Urinary bladder (tissue), 4 donors: ENCODE data around the gene FNIP2. TPM values are rescaled to one million over a fixed set of nuclear protein-coding genes. Genes with fewer than 3 reads are reported as not detected.
"Not testable (repeated sequence)": the region's sequence is repeated elsewhere in the genome, so short reads cannot be mapped to it uniquely, and the experiment has no call there.

Experiments used
- DNase-seq: peaks from one replicate; pipeline ENCODE4 v3.0.0-alpha.2; 2015; ENCODE audit errors: extremely low spot score
- H3K27ac ChIP-seq: one replicate; pipeline ENCODE4 v1.5.1; 2013; ENCODE audit warnings: low read depth, mild to moderate bottlenecking, moderate library complexity
- H3K36me3 ChIP-seq: one replicate; pipeline ENCODE4 v1.6.1; 2013; ENCODE audit warnings: mild to moderate bottlenecking, moderate library complexity; ENCODE audit not compliant: insufficient read depth
- H3K4me1 ChIP-seq: one replicate; pipeline ENCODE4 v1.6.1; 2013; ENCODE audit warnings: mild to moderate bottlenecking, moderate library complexity; ENCODE audit not compliant: insufficient read depth
- H3K4me3 ChIP-seq: one replicate; pipeline ENCODE4 v1.5.1; 2013; ENCODE audit warnings: low read depth, low read length
- WGBS: extraction: QIAGEN DNeasy Blood & Tissue Kit; methylation state at CpG from one replicate; pipeline ENCODE4 v1.1.7; 2013; 5-methylcytosine and 5-hydroxymethylcytosine counted together
- polyA plus RNA-seq: library from polyadenylated mRNA; stranded (reverse); fragments of 200-250 nt; gene quantifications from one replicate; pipeline ENCODE4 v1.2.3, GENCODE V29; 2013
- total RNA-seq: library from RNA; depleted of rRNA; stranded (reverse); fragments of >200 nt; gene quantifications from one replicate; pipeline ENCODE4 v1.2.3, GENCODE V29; 2014
- donor health status: healthy with polysubstance abuse.
- donor health status: healthy.

FNIP2 gene
- total and polyA plus RNA-seq, 2 donors: 15.6 to 54.0 TPM

- WGBS: 96% methylated on average over 8 of the region's 8 CpGs
- Histone ChIP-seq H3K27ac (no peak overlapping the region), H3K36me3 (no peaks in the 10 kb centered on the region), H3K4me3 (no peak overlapping the region), H3K4me1 (no peaks in the 10 kb centered on the region)
- DNase-seq: no peak
These were observed 21.0 kb downstream of the FNIP2 start for GRCh38 chr4:158789853-158790252.

GRCh38 chr4:158793021-158793420, 24.2 kb downstream of the FNIP2 start:
- 70% methylated on average over 1 of the region's 1 CpG for WGBS
- Histone ChIP-seq H3K4me1 (no peaks in the 10 kb centered on the region), H3K36me3 (no peaks in the 10 kb centered on the region), H3K4me3 (no peak overlapping the region), H3K27ac (no peak overlapping the region)
- no peak for DNase-seq

- not testable (repeated sequence) for DNase-seq, H3K36me3 ChIP-seq, H3K4me3 ChIP-seq, H3K4me1 ChIP-seq, H3K27ac ChIP-seq
- WGBS: 93% methylated on average over 1 of the region's 1 CpG
These were observed 24.6 kb downstream of the FNIP2 start for GRCh38 chr4:158793430-158793829.

- Histone ChIP-seq H3K27ac (no peak overlapping the region), H3K4me3 (no peak overlapping the region), H3K4me1 (peaks cover 3% of the 10 kb centered on the region), H3K36me3 (no peaks in the 10 kb centered on the region)
- DNase-seq: no peak
- 92% methylated on average over 7 of the region's 7 CpGs for WGBS
These were observed 27.7 kb downstream of the FNIP2 start for GRCh38 chr4:158796370-158797140.

- H3K4me3 ChIP-seq: no peak overlapping the region
- no peak for DNase-seq
- 95% methylated on average over 7 of the region's 7 CpGs for WGBS
- H3K36me3 ChIP-seq: no peaks in the 10 kb centered on the region
- no peak overlapping the region for H3K27ac ChIP-seq
- peaks cover 3% of the 10 kb centered on the region for H3K4me1 ChIP-seq
These were observed 29.2 kb downstream of the FNIP2 start for GRCh38 chr4:158798062-158798461.

GRCh38 chr4:158799013-158799770, 30.4 kb downstream of the FNIP2 start:
- Histone ChIP-seq H3K4me1 (peaks cover 3% of the 10 kb centered on the region), H3K4me3 (no peak overlapping the region), H3K36me3 (no peaks in the 10 kb centered on the region), H3K27ac (no peak overlapping the region)
- DNase-seq: no peak

GRCh38 chr4:158799856-158800255, 31.0 kb downstream of the FNIP2 start:
- DNase-seq: no peak
- 66% methylated on average over 7 of the region's 7 CpGs for WGBS
- H3K4me1 ChIP-seq: peaks cover 3% of the 10 kb centered on the region
- H3K36me3 ChIP-seq: no peaks in the 10 kb centered on the region
- H3K27ac ChIP-seq: no peak overlapping the region
- no peak overlapping the region for H3K4me3 ChIP-seq

GRCh38 chr4:158801066-158801465, 32.2 kb downstream of the FNIP2 start:
- Histone ChIP-seq H3K4me3 (no peak overlapping the region), H3K27ac (no peak overlapping the region), H3K4me1 (peaks cover 3% of the 10 kb centered on the region), H3K36me3 (no peaks in the 10 kb centered on the region)
- DNase-seq: no peak
- 77% methylated on average over 4 of the region's 4 CpGs for WGBS

GRCh38 chr4:158801677-158802076, 32.9 kb downstream of the FNIP2 start:
- Histone ChIP-seq H3K36me3 (no peaks in the 10 kb centered on the region), H3K27ac (no peak overlapping the region), H3K4me1 (peaks cover 3% of the 10 kb centered on the region), H3K4me3 (no peak overlapping the region)
- DNase-seq: no peak
- 95% methylated on average over 3 of the region's 3 CpGs for WGBS

- WGBS: 91% methylated on average over 1 of the region's 1 CpG
- Histone ChIP-seq H3K36me3 (no peaks in the 10 kb centered on the region), H3K4me3 (no peak overlapping the region), H3K4me1 (peaks cover 3% of the 10 kb centered on the region), H3K27ac (no peak overlapping the region)
- no peak for DNase-seq
These were observed 34.1 kb downstream of the FNIP2 start for GRCh38 chr4:158802914-158803313.

GRCh38 chr4:158805635-158806471, 37.0 kb downstream of the FNIP2 start:
- peaks cover 5% of the 10 kb centered on the region for H3K4me1 ChIP-seq
- H3K4me3 ChIP-seq: no peak overlapping the region
- DNase-seq: no peak
- 79% methylated on average over 10 of the region's 10 CpGs for WGBS
- H3K27ac ChIP-seq: no peak overlapping the region
- no peaks in the 10 kb centered on the region for H3K36me3 ChIP-seq

- DNase-seq: no peak
- Histone ChIP-seq H3K4me3 (no peak overlapping the region), H3K36me3 (no peaks in the 10 kb centered on the region), H3K4me1 (peaks cover 2% of the 10 kb centered on the region), H3K27ac (no peak overlapping the region)
- WGBS: 56% methylated on average over 3 of the region's 3 CpGs
These were observed 38.9 kb downstream of the FNIP2 start for GRCh38 chr4:158807691-158808090.

- Histone ChIP-seq H3K4me3 (no peak overlapping the region), H3K36me3 (no peaks in the 10 kb centered on the region), H3K4me1 (peaks cover 2% of the 10 kb centered on the region), H3K27ac (no peak overlapping the region)
- 89% methylated on average over 3 of the region's 3 CpGs for WGBS
- no peak for DNase-seq
These were observed 39.6 kb downstream of the FNIP2 start for GRCh38 chr4:158808399-158808798.
